Endothelial cell (in vitro differentiated cells): ENCODE measurements around the gene JAZF1. TPM values are rescaled to one million over a fixed set of nuclear protein-coding genes. Genes with fewer than 3 reads are reported as not detected.

ENCODE experiments used
- DNase-seq: peaks from one replicate; pipeline ENCODE4 v3.0.0; 2021; ENCODE audit warnings: low spot score
- H3K27ac Mint-ChIP-seq: one replicate; pipeline ENCODE4 v1.8.0; 2021; ENCODE audit warnings: mixed read lengths, inconsistent platforms; ENCODE audit not compliant: unreplicated experiment
- H3K27me3 Mint-ChIP-seq: one replicate; pipeline ENCODE4 v1.8.0; 2021; ENCODE audit warnings: mild to moderate bottlenecking, moderate library complexity, mixed read lengths, inconsistent platforms; ENCODE audit not compliant: unreplicated experiment
- H3K36me3 Mint-ChIP-seq: one replicate; pipeline ENCODE4 v1.8.0; 2021; ENCODE audit warnings: mild to moderate bottlenecking, low read depth, mixed read lengths, inconsistent platforms; ENCODE audit not compliant: unreplicated experiment
- H3K4me1 Mint-ChIP-seq: one replicate; pipeline ENCODE4 v1.8.0; 2021; ENCODE audit warnings: mild to moderate bottlenecking, mixed read lengths, inconsistent platforms; ENCODE audit not compliant: unreplicated experiment
- H3K4me3 Mint-ChIP-seq: one replicate; pipeline ENCODE4 v1.8.0; 2021; ENCODE audit warnings: mild to moderate bottlenecking, mixed read lengths, inconsistent platforms; ENCODE audit not compliant: unreplicated experiment
- H3K9me3 Mint-ChIP-seq: one replicate; pipeline ENCODE4 v1.8.0; 2021; ENCODE audit warnings: mixed read lengths, inconsistent platforms; ENCODE audit not compliant: unreplicated experiment
- total RNA-seq: library from RNA; stranded (reverse); fragmentation: NEBNext Ultra II Directional; extraction: Animal tissue kit (Norgen Biotek cat#: 25700); gene quantifications from one replicate; pipeline ENCODE4 v1.2.1, GENCODE V29; 2021; ENCODE audit not compliant: unreplicated experiment
- TF ChIP-seq, protein P1 (sequence below): fragments of 200-600 bp; sonication (generic); IDR thresholded peaks from one replicate; pipeline ENCODE4 v1.5.0; 2021; ENCODE audit warnings: antibody characterized with exemption; ENCODE audit not compliant: unreplicated experiment

Gene JAZF1
- total RNA-seq, 1 donor from 2014 or later = 8.5 TPM

DNA sequence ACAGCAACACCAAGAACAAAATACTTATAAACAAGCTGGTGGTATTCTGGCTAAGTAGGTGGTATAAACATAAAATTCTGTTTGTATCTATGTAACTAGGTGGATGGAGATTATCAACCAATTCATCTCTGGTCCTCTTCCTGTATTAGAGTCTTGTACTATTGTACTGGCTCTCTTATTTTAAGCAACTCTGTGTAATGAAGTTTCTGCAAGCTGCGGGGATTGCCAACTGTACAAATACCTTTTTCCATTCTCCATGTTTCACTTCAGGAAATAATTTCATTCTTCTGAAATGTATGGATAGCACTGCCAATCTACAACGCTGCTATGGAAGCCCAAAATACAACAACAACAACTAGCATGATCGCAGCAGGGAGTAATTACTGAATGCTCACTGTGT, 44.8 kb downstream of the JAZF1 start:
- H3K4me3 Mint-ChIP-seq = no peak overlapping the region
- no peaks in the 10 kb centered on the region for H3K9me3 Mint-ChIP-seq
- peaks cover 2% of the 10 kb centered on the region for H3K4me1 Mint-ChIP-seq
- H3K27ac Mint-ChIP-seq = no peak overlapping the region
- peaks cover 4% of the 10 kb centered on the region for H3K36me3 Mint-ChIP-seq
- DNase-seq = no peak
- TF ChIP-seq, protein P1, sequence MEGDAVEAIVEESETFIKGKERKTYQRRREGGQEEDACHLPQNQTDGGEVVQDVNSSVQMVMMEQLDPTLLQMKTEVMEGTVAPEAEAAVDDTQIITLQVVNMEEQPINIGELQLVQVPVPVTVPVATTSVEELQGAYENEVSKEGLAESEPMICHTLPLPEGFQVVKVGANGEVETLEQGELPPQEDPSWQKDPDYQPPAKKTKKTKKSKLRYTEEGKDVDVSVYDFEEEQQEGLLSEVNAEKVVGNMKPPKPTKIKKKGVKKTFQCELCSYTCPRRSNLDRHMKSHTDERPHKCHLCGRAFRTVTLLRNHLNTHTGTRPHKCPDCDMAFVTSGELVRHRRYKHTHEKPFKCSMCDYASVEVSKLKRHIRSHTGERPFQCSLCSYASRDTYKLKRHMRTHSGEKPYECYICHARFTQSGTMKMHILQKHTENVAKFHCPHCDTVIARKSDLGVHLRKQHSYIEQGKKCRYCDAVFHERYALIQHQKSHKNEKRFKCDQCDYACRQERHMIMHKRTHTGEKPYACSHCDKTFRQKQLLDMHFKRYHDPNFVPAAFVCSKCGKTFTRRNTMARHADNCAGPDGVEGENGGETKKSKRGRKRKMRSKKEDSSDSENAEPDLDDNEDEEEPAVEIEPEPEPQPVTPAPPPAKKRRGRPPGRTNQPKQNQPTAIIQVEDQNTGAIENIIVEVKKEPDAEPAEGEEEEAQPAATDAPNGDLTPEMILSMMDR = no peak
- H3K27me3 Mint-ChIP-seq = no peaks in the 10 kb centered on the region

DNA sequence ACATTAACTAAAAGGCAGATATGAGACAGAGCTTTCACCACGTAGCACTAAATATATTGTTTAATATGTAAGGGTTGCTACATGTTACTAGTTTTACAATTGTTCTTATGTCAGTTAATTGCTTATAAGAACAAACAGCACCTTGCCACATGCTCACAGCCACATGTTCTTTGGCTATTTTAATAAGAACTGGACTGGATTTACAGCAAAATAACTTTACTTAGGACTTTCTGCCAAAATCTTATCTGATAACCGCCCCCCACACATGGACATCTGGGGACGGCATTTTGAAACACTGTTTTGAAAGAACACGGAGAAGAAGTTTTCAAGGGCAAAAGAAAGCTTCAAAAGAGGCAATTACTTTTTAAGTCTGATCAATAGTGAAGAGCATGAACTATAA, 45.3 kb downstream of the JAZF1 start:
- Mint-ChIP-seq H3K9me3 (no peaks in the 10 kb centered on the region), H3K27ac (no peak overlapping the region), H3K27me3 (no peaks in the 10 kb centered on the region), H3K36me3 (peaks cover 4% of the 10 kb centered on the region), H3K4me3 (no peak overlapping the region), H3K4me1 (peaks cover 2% of the 10 kb centered on the region)
- no peak for DNase-seq
- TF ChIP-seq, protein P1 = no peak

DNA sequence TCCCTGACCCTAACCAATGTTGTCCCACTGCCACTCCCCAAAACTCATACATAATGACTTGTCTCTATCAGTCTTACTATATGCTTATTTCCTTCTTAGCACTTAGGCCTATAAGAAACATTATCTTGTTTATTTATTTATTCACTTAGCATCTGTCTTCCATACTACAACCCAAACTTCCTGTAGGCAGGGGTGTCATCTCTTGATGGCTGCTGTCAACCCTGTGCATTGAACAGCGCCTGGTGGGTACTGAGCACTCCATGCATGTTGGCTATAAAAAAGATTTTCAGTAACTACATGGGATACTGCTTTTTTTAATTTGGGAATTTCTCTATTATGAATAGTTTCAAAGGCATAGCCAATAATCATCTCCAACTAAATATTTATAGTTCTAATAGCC, 46.7 kb downstream of the JAZF1 start:
- Mint-ChIP-seq H3K27me3 (no peaks in the 10 kb centered on the region), H3K36me3 (peaks cover 4% of the 10 kb centered on the region), H3K27ac (peak overlapping the region; percentile 40), H3K9me3 (no peaks in the 10 kb centered on the region), H3K4me1 (peaks cover 2% of the 10 kb centered on the region), H3K4me3 (no peak overlapping the region)
- TF ChIP-seq, protein P1 = no peak
- no peak for DNase-seq

DNA sequence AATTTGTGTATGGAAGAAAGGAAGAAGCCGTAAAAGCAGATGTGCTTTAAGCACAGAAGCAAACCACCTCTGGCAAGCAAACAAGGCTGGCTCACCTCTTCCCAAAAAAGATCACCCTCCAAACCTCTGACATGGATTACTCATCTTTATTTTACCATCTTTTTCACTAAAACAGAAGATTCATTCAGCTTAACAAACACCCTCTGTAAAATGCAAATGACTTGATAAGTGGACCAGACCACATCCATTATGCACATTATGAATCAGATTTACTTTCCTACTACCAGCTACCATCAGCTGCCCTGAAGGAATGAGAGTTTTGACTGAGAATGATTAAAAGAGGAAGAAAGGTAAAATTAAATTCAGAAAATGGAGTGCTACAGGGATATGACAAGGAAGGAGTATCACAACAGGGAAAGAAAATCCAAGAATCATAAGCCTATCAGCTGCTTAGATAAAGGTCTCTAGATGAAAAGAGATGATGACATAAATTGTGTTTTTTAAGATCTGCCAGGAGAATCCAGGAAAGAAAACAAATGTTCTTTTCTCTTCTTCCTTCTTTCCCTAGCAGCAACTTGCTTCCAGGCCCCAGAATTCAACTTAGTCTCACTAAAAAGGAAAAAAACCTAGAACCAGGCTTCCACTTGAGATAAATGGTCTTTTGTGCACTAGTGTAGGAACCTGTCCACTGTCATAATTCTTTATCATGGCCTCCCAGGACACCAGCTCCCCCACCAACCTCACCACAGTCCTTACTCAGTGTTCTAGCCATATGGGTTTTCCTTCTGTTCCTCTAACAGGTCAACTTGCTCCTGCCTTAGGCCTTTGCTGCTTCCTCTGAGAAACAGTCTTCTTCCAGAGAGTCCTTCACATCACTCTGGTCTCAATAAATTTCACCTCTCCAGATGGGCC, 47.4 kb downstream of the JAZF1 start:
- H3K36me3 Mint-ChIP-seq = peaks cover 4% of the 10 kb centered on the region

More for the DNA sequence above, 47.4 kb downstream of the JAZF1 start:
- no peaks in the 10 kb centered on the region for H3K27me3 Mint-ChIP-seq
- H3K9me3 Mint-ChIP-seq = no peaks in the 10 kb centered on the region
- peaks cover 2% of the 10 kb centered on the region for H3K4me1 Mint-ChIP-seq
- TF ChIP-seq, protein P1 = no peak
- peak overlapping the region; percentile 40 for H3K27ac Mint-ChIP-seq
- no peak for DNase-seq
- H3K4me3 Mint-ChIP-seq = no peak overlapping the region
